Measurements from ENCODE around the gene WDR1. TPM values are rescaled to one million over a fixed set of nuclear protein-coding genes. Genes with fewer than 3 reads are reported as not detected.

The WDR1 gene
- total and polyA plus RNA-seq, 2 of the 13 experiments (the other 11 are each of a cell fraction or from before 2014, with no cell fraction given) = 106 to 198 TPM

- no peak for TF ChIP-seq PATZ1 (CRISPR knock-in tag; IDR thresholded peaks at IDR 0.05)
- TF ChIP-seq XRCC5 (optimal IDR thresholded peaks at IDR 0.05; ENCODE audit: low read length) = no peak
- TF ChIP-seq RARG (CRISPR knock-in tag; IDR thresholded peaks at IDR 0.05; ENCODE audit: low read depth) = no peak
Measured at GRCh38 chr4:10075158-10075863, 41.3 kb downstream of the WDR1 start (continued).

- Histone ChIP-seq H3K9ac (ENCODE audit: insufficient read depth, low read depth, low read length) (no peak overlapping the region), H4K20me1 (ENCODE audit: insufficient read depth, low read length) (no peaks in the 10 kb centered on the region), H3K79me2 (ENCODE audit: insufficient read depth, low read length) (no peaks in the 10 kb centered on the region), H3K4me1 (ENCODE audit: insufficient read depth, low read length) (peaks cover 12% of the 10 kb centered on the region), H3K4me2 (ENCODE audit: low read depth, low read length) (no peak overlapping the region), H3K27me3 (ENCODE audit: control insufficient read depth in 1 of 2, insufficient read depth in 2 of 2, low read length in 2 of 2) (no peaks in the 10 kb centered on the region), H2AFZ (ENCODE audit: low read length) (no peak overlapping the region), H3K4me3 (replicated peaks in 1 of 3; ENCODE audit: insufficient read depth in 1 of 3, low read depth in 2 of 3, low read length in 3 of 3) (no peak overlapping the region), H3K36me3 (replicated peaks in 1 of 2; ENCODE audit: control insufficient read depth in 1 of 2, insufficient read depth in 2 of 2, low read length in 2 of 2) (peaks cover 30 to 61% of the 10 kb centered on the region in 2 experiments; a peak in 4 of 5 replicates), H3K9me3 (ENCODE audit: low read length) (no peaks in the 10 kb centered on the region), H3K27ac (ENCODE audit: extremely low read length, insufficient read depth, low read length) (peak overlapping the region; percentile 13)
- DNase-seq (ENCODE audit: low spot score) (no peak), FAIRE-seq (no peak), ATAC-seq (peak; percentile 74)
- CTCF ChIA-PET (ENCODE audit: low intra/inter-chr PET ratio, low total read pairs) = no interaction called here
- WGBS (ENCODE audit: low lambda C conversion rate) = 94% methylated on average over 7 of the region's 7 CpGs
- intact Hi-C loops (cut with micrococcal nuclease; ENCODE audit: unreplicated experiment) (no loop called here), in situ Hi-C loops (cut with HindIII; ENCODE audit: extremely low pct_ligation_motif_present, low pct_unique_long_range_greater_than_20kb) (no loop called here)
- TSS peak; percentile 33 for BruUV-seq (replicated peaks)
- POLR2A ChIA-PET = no interaction called here
- peak; percentile 61 for TF ChIP-seq CTCF (CRISPR knock-in tag; IDR thresholded peaks at IDR 0.05)
- TF ChIP-seq SMC3 (IDR thresholded peaks at IDR 0.05; ENCODE audit: low read length) = peak; percentile 27; the same call in 1 of the 2 replicates
- 0 out of 2 replicates have a peak, but pooled peaks have one; percentile 24 for TF ChIP-seq SAP130 (CRISPR knock-in tag; IDR thresholded peaks at IDR 0.05; ENCODE audit: low read depth)
- TF ChIP-seq FOSL2 (CRISPR knock-in tag; IDR thresholded peaks at IDR 0.05) = peak; percentile 87
- TF ChIP-seq STAG1 (CRISPR knock-in tag; IDR thresholded peaks at IDR 0.05) = peak; percentile 33
- no peak for TF ChIP-seq ZNF343 (CRISPR knock-in tag; IDR thresholded peaks at IDR 0.05)
- no peak for TF ChIP-seq HNRNPL (IDR thresholded peaks at IDR 0.05; ENCODE audit: low read depth, low read length)
- TF ChIP-seq POLR2AphosphoS2 (IDR thresholded peaks at IDR 0.05; ENCODE audit: low read depth, low read length) = 0 out of 2 replicates have a peak, but pooled peaks have one; percentile 36
- peak; percentile 89 for TF ChIP-seq RBM22 (optimal IDR thresholded peaks at IDR 0.05; ENCODE audit: low read length)
- no peak for TF ChIP-seq ZNF10 (CRISPR knock-in tag; IDR thresholded peaks at IDR 0.05; ENCODE audit: borderline replicate concordance, low read depth)
Measured at GRCh38 chr4:10074767-10075105, 41.9 kb downstream of the WDR1 start.
